Ectodermal cell (in vitro differentiated cells): ENCODE data around the gene PBLD.
"Not testable (repeated sequence)": the region's sequence is repeated elsewhere in the genome, so short reads cannot be mapped to it uniquely, and the experiment has no call there.

Experiments used
- H3K27ac ChIP-seq: 2 replicates; pipeline ENCODE4 v1.7.0; 2013; ENCODE audit warnings: mild to moderate bottlenecking, low read depth, low read length; ENCODE audit not compliant: insufficient read depth, poor library complexity, severe bottlenecking
- H3K27me3 ChIP-seq: 2 replicates; pipeline ENCODE4 v1.7.0; 2013; ENCODE audit warnings: mild to moderate bottlenecking, low read length; ENCODE audit not compliant: insufficient read depth, control insufficient read depth, poor library complexity, severe bottlenecking
- H3K36me3 ChIP-seq: one replicate; pipeline ENCODE4 v1.7.0; 2013; ENCODE audit warnings: low read length; ENCODE audit not compliant: control insufficient read depth, insufficient read depth
- H3K4me1 ChIP-seq: one replicate; pipeline ENCODE4 v1.7.0; 2013; ENCODE audit warnings: low read length; ENCODE audit not compliant: control insufficient read depth, insufficient read depth
- H3K4me3 ChIP-seq: 2 replicates; pipeline ENCODE4 v1.7.0; 2013; ENCODE audit warnings: low read depth, low read length, control low read depth; ENCODE audit not compliant: insufficient read depth
- H3K9me3 ChIP-seq: 2 replicates; pipeline ENCODE4 v1.7.0; 2013; ENCODE audit warnings: mild to moderate bottlenecking, low read length, moderate library complexity; ENCODE audit not compliant: control insufficient read depth
- WGBS, 2 experiments: methylation state at CpG; one replicate each; pipeline ENCODE4 v1.1.7; 2013; ENCODE audit warnings: missing lambda C conversion rate in 2 of 2; 5-methylcytosine and 5-hydroxymethylcytosine counted together

The PBLD gene

GRCh38 chr10:68278906-68279753, 53.6 kb downstream of the PBLD start:
- not testable (repeated sequence) for H3K4me1 ChIP-seq, H3K4me3 ChIP-seq, H3K36me3 ChIP-seq, H3K27me3 ChIP-seq, H3K9me3 ChIP-seq, H3K27ac ChIP-seq
- 95 to 97% methylated on average over 67 to 70 of the region's 70 CpGs for WGBS, 2 experiments

GRCh38 chr10:68277814-68278213, 54.9 kb downstream of the PBLD start:
- not testable (repeated sequence) for H3K36me3 ChIP-seq, H3K27ac ChIP-seq, H3K27me3 ChIP-seq, H3K9me3 ChIP-seq, H3K4me3 ChIP-seq, H3K4me1 ChIP-seq
- 94% methylated on average over 2 of the region's 2 CpGs for WGBS, 2 experiments

DNA sequence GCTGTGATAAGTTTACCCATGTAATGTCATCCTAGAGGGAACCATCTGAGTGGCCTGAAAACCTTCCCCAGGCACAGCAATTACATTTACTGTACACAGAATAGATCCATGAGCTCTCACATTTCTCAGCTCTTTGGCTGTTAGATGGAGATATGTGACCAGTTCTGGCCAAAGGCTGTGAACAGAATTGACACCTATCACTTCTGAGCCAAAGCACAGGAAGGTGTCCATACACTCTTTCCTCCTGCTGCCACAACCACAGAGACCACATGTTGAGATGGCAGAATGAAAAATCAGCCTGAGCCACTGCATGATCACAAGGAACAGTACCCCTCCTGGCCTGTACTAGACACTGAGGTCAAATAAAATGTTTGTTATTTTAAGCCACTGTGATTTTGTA, 56.5 kb downstream of the PBLD start:
- H3K36me3 ChIP-seq = no peaks in the 10 kb centered on the region
- no peaks in the 10 kb centered on the region for H3K27me3 ChIP-seq
- no peak overlapping the region for H3K27ac ChIP-seq
- H3K4me3 ChIP-seq = no peak overlapping the region
- no peaks in the 10 kb centered on the region for H3K4me1 ChIP-seq
- H3K9me3 ChIP-seq = no peaks in the 10 kb centered on the region

DNA sequence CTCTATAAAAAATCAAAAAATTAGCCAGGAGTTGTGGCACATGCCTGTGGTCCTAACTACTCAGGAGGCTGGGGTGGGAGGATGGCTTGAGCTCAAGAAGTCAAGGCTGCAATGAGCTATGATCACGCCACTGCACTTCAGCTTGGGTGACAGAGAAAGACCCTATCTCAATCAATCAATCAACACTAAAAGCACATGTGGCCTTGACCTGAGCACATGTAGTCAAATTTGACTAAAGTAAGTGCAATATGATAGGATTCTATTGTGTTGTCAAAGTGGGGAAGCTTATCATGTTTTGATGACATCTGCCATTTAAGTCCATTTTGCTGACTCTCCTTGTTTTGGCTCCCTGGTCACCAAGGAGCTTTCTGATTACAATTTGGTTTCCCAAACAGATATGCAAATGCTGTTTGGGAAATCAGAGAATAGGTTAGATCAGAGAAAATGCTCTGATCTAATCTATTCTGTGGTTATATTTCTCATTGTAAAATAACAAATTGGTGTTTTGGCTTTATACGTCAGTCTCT, 57.1 kb downstream of the PBLD start:
- Histone ChIP-seq H3K36me3 (no peaks in the 10 kb centered on the region), H3K4me1 (no peaks in the 10 kb centered on the region), H3K4me3 (no peak overlapping the region), H3K27ac (no peak overlapping the region), H3K9me3 (no peaks in the 10 kb centered on the region), H3K27me3 (no peaks in the 10 kb centered on the region)
- WGBS, 2 experiments = 95 to 97% methylated on average over 2 of the region's 2 CpGs

DNA sequence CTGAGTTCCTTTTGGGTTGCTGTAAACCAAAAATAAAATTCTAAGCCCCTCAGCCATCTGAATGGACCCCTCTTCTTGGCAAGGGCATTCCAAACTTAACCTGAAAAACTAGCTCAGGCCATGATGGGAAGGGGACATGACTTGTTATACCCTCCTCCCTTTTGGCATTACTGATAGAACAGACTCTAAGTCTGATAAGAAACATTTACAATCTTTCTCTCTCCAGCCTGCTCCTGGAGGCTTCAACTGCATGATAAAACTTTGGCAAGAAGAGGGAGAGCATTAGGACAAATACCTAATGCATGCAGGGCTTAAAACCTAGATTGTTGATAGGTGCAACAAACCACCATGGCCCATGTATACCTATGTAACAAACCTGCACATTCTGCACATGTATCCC, 59.9 kb downstream of the PBLD start:
- Histone ChIP-seq H3K9me3 (no peaks in the 10 kb centered on the region), H3K36me3 (no peaks in the 10 kb centered on the region), H3K27me3 (peaks cover 13% of the 10 kb centered on the region), H3K4me3 (no peak overlapping the region), H3K27ac (no peak overlapping the region), H3K4me1 (no peaks in the 10 kb centered on the region)

DNA sequence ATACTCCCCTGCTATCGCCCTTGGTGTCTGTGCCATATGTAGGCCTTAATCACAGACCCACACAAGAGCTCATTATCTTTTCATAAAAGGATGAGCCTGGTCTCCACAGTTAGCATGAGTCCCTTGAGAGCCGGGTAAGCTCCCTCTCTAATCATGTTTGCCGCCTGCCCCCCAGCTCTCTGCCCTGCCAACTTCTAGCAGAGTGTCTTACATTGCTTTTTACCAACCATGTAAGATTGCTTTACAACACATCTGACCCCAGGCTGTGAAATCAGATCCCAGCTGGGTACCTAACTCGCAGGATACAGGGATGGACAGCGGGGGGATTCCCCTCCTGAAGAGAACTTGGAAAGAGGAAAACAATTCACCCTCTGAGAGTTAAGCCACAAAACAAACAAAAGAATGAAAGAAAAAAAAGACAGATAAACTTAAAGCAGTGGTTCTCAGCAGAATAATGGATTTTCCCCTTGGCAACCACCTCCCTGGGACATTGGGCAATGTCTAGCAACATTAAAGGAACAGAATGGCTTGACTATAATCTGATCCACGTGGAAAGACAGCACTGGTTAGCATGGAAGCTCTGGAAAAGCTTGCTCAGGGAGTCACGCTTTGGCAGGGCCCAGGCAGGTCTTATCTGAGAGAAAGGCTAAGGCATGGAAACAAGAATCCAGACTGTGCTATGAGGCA, 61.4 kb downstream of the PBLD start:
- Histone ChIP-seq H3K4me1 (no peaks in the 10 kb centered on the region), H3K36me3 (no peaks in the 10 kb centered on the region), H3K4me3 (no peak overlapping the region), H3K27ac (peak overlapping the region; percentile 52), H3K9me3 (no peaks in the 10 kb centered on the region), H3K27me3 (peaks cover 13% of the 10 kb centered on the region)
- WGBS, 2 experiments = 18% methylated on average over 7 of the region's 7 CpGs

DNA sequence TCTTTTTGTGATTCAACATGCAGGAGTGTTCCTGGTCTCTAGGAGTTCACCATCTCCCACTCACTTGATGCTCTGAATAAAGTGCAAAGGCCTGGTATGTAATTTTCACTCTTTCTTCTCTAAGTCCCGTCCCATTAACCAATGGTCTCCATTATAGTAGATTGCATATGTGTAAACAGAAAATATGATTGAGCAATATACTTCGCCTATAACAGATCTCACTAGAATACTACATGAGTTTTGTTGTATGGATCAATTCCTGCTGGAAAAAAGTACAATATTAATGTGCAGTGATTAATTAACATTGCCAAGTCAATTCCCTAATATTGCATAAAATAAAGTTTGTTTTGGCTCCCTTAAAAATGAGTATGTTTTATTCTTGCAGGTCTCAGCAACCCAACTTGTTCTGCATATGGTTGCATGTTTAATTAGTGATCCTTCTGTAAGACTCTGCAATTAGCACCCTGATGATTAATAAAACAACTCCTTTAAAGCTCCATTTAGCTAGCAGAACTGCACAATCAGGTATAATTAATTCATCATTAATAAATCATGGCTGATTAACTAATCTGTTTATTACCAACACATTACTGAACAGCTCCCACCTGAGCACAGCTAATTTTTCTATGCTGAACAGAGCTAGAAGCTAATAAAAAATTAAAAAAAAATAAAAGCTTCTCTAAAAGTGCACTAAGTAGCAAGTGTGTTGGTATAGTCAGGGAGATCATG, 63.0 kb downstream of the PBLD start:
- peaks cover 13% of the 10 kb centered on the region for H3K27me3 ChIP-seq
- WGBS, 2 experiments = no CpG with 5 or more reads among the region's 2 CpGs
- H3K9me3 ChIP-seq = no peaks in the 10 kb centered on the region
- H3K36me3 ChIP-seq = no peaks in the 10 kb centered on the region
- H3K27ac ChIP-seq = no peak overlapping the region
- H3K4me3 ChIP-seq = no peak overlapping the region
- no peaks in the 10 kb centered on the region for H3K4me1 ChIP-seq

- Histone ChIP-seq H3K27ac (no peak overlapping the region), H3K9me3 (no peaks in the 10 kb centered on the region), H3K4me3 (no peak overlapping the region), H3K4me1 (no peaks in the 10 kb centered on the region), H3K36me3 (no peaks in the 10 kb centered on the region), H3K27me3 (no peaks in the 10 kb centered on the region)
- WGBS, 2 experiments = 93 to 94% methylated on average over 8 of the region's 8 CpGs
Measured at GRCh38 chr10:68261132-68261856, 71.4 kb downstream of the PBLD start.

- H3K27ac ChIP-seq = no peak overlapping the region
- no peaks in the 10 kb centered on the region for H3K9me3 ChIP-seq
- H3K4me1 ChIP-seq = peaks cover 14% of the 10 kb centered on the region
- no peak overlapping the region for H3K4me3 ChIP-seq
- H3K27me3 ChIP-seq = peaks cover 10% of the 10 kb centered on the region
- no peaks in the 10 kb centered on the region for H3K36me3 ChIP-seq
- 69 to 93% methylated on average over 1 of the region's 1 CpG for WGBS, 2 experiments
Measured at GRCh38 chr10:68253346-68253745, 79.4 kb downstream of the PBLD start.
